Suprapubic skin (tissue), 3 donors: Measurements from ENCODE around the gene FLNB.

ENCODE experiments used
- POLR2A ChIP-seq, 2 donors: fragments of 450-650 bp; IDR thresholded peaks; one replicate each; pipeline ENCODE4 v1.6.1; 2017; ENCODE audit warnings: antibody characterized with exemption in 2 of 2, mild to moderate bottlenecking in 2 of 2, moderate library complexity in 2 of 2
- TF ChIP-seq, protein P1 (sequence below), 2 donors: fragments of 200-600 bp in 1 of 2; fragments of 450-650 bp in 1 of 2; sonication (generic) in 1 of 2; IDR thresholded peaks; one replicate each; pipeline ENCODE4 v1.5.1; 2016 to 2019; ENCODE audit warnings: antibody characterized with exemption in 2 of 2, mild to moderate bottlenecking in 1 of 2, moderate library complexity in 1 of 2

DNA sequence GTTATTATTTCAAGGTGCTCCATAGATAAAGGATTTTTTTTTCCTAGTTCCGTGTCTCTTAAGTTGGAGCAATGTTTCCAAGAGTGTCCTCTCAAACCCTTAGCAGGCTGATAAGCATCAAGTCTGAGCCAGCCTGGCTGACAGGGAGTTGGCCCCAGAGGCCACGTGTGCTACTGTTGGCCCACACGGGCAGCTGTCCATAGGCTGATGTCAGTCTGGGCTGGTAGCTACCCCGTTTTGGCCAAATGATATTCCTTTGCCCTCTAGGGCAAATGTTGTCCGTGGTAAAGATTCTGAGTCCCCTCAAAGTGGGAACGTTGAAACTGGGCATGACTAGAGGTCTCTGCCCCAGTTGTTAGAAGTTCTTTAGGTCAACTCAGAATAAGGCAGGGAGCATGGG is 99.4 kb downstream of the FLNB start:
- TF ChIP-seq, protein P1, sequence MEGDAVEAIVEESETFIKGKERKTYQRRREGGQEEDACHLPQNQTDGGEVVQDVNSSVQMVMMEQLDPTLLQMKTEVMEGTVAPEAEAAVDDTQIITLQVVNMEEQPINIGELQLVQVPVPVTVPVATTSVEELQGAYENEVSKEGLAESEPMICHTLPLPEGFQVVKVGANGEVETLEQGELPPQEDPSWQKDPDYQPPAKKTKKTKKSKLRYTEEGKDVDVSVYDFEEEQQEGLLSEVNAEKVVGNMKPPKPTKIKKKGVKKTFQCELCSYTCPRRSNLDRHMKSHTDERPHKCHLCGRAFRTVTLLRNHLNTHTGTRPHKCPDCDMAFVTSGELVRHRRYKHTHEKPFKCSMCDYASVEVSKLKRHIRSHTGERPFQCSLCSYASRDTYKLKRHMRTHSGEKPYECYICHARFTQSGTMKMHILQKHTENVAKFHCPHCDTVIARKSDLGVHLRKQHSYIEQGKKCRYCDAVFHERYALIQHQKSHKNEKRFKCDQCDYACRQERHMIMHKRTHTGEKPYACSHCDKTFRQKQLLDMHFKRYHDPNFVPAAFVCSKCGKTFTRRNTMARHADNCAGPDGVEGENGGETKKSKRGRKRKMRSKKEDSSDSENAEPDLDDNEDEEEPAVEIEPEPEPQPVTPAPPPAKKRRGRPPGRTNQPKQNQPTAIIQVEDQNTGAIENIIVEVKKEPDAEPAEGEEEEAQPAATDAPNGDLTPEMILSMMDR (IDR thresholded peaks at IDR 0.05), result no peak
- TF ChIP-seq POLR2A (IDR thresholded peaks at IDR 0.05), result no peak
